Gastrocnemius medialis (tissue), 4 donors: ENCODE measurements around the gene AQP12A. TPM values are rescaled to one million over a fixed set of nuclear protein-coding genes. Genes with fewer than 3 reads are reported as not detected.

Source experiments
- ATAC-seq, 2 donors: fragments of 150-250 bp; one replicate each; pipeline ENCODE4 v1.9.1; 2016
- DNase-seq, 2 donors: peaks; one replicate each; pipeline ENCODE4 v3.0.0-alpha.2; 2019
- H3K27ac ChIP-seq, 4 donors: fragments of 200-600 bp; sonication (generic); 1 replicate in 1 of 4; 2 replicates in 3 of 4; pipeline ENCODE4 v1.5.1; 2016 to 2018; ENCODE audit warnings: mild to moderate bottlenecking in 2 of 4, moderate library complexity in 1 of 4
- H3K27me3 ChIP-seq, 3 donors: fragments of 200-600 bp; sonication (generic) in 2 of 3; 1 replicate in 1 of 3; 2 replicates in 2 of 3; pipeline versions ENCODE4 v1.5.1 to v1.6.0; 2016 to 2019; ENCODE audit warnings: mild to moderate bottlenecking in 1 of 3, moderate library complexity in 1 of 3
- H3K36me3 ChIP-seq, 2 donors: fragments of 200-600 bp; sonication (generic) in 1 of 2; one replicate each; pipeline ENCODE4 v1.5.1; 2017 to 2018
- H3K4me1 ChIP-seq, 2 donors: fragments of 200-600 bp; sonication (generic) in 1 of 2; one replicate each; pipeline ENCODE4 v1.5.1; 2016 to 2017; ENCODE audit warnings: mild to moderate bottlenecking in 2 of 2
- H3K4me3 ChIP-seq, 4 donors: fragments of 200-600 bp; sonication (generic) in 3 of 4; 1 replicate in 1 of 4; 2 replicates in 3 of 4; pipeline ENCODE4 v1.5.1; 2016 to 2019; ENCODE audit warnings: mild to moderate bottlenecking in 2 of 4
- H3K9me3 ChIP-seq, 3 donors: fragments of 200-600 bp; sonication (generic) in 2 of 3; 1 replicate in 1 of 3; 2 replicates in 2 of 3; pipeline ENCODE4 v1.5.1; 2016 to 2019
- POLR2A ChIP-seq, 2 donors: fragments of 450-650 bp; IDR thresholded peaks; one replicate each; pipeline ENCODE4 v1.6.1; 2017; ENCODE audit warnings: antibody characterized with exemption in 2 of 2, mild to moderate bottlenecking in 2 of 2, moderate library complexity in 2 of 2
- in situ Hi-C, 4 donors: fragments of 200-750 bp; cut with MboI; loops; one replicate each; pipeline versions ENCODE4 v1.15.0 to v1.8.0; 2017; ENCODE audit warnings: low sequenced_read_pairs in 4 of 4
- intact Hi-C: fragments of 100-400 bp; cut with DNase I; formaldehyde crosslinking; loops from one replicate; pipeline ENCODE4 v1.15.1; 2023; ENCODE audit warnings: low total_unique reads
- total RNA-seq, 4 donors: library from RNA; depleted of rRNA; stranded (reverse); fragments of >200 nt; gene quantifications; one replicate each; pipeline versions ENCODE4 v1.1.0 to v1.2.3, GENCODE V29; 2016
- TF ChIP-seq, protein P1 (sequence below), 5 experiments: fragments of 450-650 bp in 3 of 5; fragments of 200-600 bp in 2 of 5; sonication (generic) in 2 of 5; IDR thresholded peaks in 4 of 5; conservative IDR thresholded peaks in 1 of 5; 1 replicate in 4 of 5; 2 replicates in 1 of 5; pipeline ENCODE4 v1.5.1; 2016 to 2019; ENCODE audit warnings: antibody characterized with exemption in 5 of 5, mild to moderate bottlenecking in 3 of 5, moderate library complexity in 3 of 5

Gene AQP12A
- total RNA-seq, 4 donors from 2014 or later: not detected

DNA sequence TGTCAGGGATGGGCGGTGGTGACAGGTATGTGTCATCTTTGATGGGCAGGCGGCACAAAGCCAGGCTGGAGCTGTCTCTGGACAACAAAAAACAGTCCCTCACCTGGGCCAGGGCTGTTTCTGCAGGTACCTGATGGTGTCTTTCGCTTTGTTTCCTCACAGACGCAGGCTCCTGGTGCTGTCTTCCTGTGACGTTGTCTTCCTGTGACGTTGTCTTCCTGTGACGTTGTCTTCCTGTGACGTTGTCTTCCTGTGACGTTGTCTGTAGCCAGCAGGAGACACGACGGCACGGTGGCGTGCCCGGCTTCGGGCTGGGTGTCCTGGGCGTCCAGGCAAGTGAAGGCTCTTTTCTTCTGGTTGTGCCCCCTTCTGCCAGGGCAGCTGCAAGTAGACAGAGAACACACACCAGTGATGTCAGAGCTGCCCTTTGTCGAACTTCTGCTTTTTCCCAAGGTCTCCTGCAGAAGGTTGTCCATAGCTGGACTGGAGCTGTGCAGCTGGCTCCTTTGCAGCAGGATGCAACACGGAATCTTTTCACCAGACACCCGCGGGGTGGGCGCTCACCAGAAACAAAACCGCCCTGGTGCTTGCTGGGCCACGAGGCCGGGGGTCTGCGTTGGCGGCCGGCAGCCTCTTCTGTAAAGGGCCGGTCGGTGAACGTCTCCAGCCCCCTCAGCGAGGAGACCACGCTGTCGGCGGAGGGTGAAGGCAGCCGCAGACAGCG, 45.3 kb upstream of the AQP12A start:
- TF ChIP-seq, protein P1, sequence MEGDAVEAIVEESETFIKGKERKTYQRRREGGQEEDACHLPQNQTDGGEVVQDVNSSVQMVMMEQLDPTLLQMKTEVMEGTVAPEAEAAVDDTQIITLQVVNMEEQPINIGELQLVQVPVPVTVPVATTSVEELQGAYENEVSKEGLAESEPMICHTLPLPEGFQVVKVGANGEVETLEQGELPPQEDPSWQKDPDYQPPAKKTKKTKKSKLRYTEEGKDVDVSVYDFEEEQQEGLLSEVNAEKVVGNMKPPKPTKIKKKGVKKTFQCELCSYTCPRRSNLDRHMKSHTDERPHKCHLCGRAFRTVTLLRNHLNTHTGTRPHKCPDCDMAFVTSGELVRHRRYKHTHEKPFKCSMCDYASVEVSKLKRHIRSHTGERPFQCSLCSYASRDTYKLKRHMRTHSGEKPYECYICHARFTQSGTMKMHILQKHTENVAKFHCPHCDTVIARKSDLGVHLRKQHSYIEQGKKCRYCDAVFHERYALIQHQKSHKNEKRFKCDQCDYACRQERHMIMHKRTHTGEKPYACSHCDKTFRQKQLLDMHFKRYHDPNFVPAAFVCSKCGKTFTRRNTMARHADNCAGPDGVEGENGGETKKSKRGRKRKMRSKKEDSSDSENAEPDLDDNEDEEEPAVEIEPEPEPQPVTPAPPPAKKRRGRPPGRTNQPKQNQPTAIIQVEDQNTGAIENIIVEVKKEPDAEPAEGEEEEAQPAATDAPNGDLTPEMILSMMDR (IDR thresholded peaks at IDR 0.05 in 4 of 5, conservative IDR thresholded peaks at IDR 0.05 in 1 of 5): no peak
- no peak for TF ChIP-seq POLR2A (IDR thresholded peaks at IDR 0.05)
- H3K27ac ChIP-seq: no peak overlapping the region
- peaks cover 8 to 44% (median 23%) of the 10 kb centered on the region in 3 donors for H3K27me3 ChIP-seq
- ATAC-seq (no peak), DNase-seq (no peak)
- no peaks in the 10 kb centered on the region for H3K9me3 ChIP-seq
- no peaks in the 10 kb centered on the region for H3K36me3 ChIP-seq
- no peaks in the 10 kb centered on the region for H3K4me1 ChIP-seq
- intact Hi-C loops: no loop called here
- in situ Hi-C loops: no loop called here
- no peak overlapping the region for H3K4me3 ChIP-seq

DNA sequence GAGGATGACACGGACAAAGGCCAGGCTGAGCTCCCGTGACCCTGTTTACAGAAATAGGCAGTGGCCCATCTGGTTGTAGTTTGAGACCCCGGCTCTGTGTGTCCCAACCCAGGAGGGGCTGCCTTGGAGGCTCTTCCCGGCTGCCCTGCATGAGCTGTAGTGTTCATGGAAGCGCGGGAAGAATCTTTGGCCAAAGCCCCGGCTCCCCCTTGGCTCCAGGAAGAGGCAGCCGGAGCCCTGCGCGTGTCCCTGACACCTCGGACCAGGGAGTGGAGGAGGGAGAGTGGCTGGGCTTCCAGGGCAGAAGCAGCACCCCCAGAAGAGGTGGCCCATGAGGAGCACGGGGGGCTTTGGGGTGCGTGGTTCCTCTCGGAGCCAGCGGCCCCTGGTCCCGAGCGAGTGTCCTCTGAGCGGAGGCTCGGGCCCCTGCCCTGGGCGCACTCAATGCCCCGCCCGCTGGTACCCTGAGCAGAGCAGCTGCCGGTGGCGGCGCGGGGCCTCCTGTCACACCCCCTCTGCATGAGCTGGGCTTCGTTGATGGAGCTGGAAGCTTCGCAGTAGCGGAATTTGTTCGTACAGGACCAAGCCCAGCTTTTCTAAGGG, 44.7 kb upstream of the AQP12A start:
- in situ Hi-C loops: no loop called here

DNA sequence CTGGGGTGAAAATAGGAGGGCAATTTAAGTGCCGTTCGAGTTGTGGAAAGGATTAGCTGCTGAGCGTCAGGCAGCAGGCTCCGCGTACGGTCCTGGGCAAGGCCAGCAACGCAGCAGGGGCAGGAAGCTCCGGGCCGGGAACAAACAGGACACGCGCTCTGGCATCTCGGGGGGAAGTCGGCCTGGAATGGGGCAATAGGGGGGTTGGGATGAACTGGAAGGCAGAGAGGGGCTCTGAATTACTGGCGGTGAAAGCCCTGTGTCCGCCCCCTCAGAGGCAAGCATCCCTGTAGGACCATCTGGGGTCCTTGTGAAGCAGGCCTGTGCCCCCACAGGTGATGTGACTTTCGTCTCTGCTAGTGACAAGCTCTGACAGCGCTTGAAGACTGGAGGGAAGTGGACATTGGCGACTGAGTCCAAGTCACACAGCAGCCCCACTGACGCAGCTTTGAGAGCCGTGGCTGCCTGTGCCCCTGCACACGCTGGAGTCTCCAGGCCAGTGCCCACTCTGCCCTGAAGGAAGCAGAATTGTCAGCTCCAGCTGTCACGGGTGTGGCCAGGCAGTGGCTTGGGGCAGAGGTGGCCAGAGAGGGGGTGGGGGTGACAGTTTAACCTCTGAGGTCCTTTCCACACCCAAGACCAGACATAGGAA, 44.0 kb upstream of the AQP12A start:
- in situ Hi-C loops: no loop called here
- H3K4me1 ChIP-seq: no peaks in the 10 kb centered on the region
- TF ChIP-seq POLR2A (IDR thresholded peaks at IDR 0.05): no peak
- TF ChIP-seq, protein P1 (IDR thresholded peaks at IDR 0.05 in 4 of 5, conservative IDR thresholded peaks at IDR 0.05 in 1 of 5): no peak
- H3K36me3 ChIP-seq: no peaks in the 10 kb centered on the region
- no peaks in the 10 kb centered on the region for H3K9me3 ChIP-seq
- H3K27me3 ChIP-seq: peaks cover 8 to 37% (median 23%) of the 10 kb centered on the region in 3 donors
- ATAC-seq (no peak), DNase-seq (no peak)
- H3K4me3 ChIP-seq: no peak overlapping the region
- intact Hi-C loops: no loop called here
- H3K27ac ChIP-seq: no peak overlapping the region

More for the DNA sequence above, 44.7 kb upstream of the AQP12A start:
- H3K27me3 ChIP-seq: peaks cover 8 to 43% (median 23%) of the 10 kb centered on the region in 3 donors
- DNase-seq (no peak), ATAC-seq (no peak)
- no peaks in the 10 kb centered on the region for H3K36me3 ChIP-seq
- intact Hi-C loops: no loop called here
- H3K4me3 ChIP-seq: no peak overlapping the region
- H3K9me3 ChIP-seq: no peaks in the 10 kb centered on the region
- TF ChIP-seq, protein P1 (IDR thresholded peaks at IDR 0.05 in 4 of 5, conservative IDR thresholded peaks at IDR 0.05 in 1 of 5): no peak
- no peak for TF ChIP-seq POLR2A (IDR thresholded peaks at IDR 0.05)
- H3K4me1 ChIP-seq: no peaks in the 10 kb centered on the region
- H3K27ac ChIP-seq: no peak overlapping the region

DNA sequence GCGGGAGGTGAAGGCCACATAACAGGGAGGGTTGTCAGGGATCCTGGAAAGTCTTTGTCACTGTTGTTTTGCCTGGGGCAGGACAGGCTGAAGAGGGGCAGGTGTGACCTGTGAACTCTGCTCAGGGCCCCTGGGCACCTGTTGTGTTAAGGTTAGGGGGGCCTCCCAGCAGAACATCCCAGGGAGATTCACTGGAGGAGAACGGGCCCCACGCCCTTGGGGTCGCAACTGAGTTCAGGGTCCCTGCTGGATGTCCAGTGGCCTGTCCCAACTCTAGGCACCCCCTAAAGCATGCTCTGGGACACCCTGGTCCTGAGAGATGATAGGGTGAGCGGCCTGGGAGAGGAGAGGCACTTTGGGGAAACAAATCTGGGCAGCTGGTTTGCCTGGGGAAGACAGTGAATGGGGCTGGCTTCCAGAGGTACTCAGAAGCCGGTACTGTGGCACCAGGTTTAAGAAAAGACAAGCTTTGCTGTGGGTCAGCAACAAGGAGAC, 43.5 kb upstream of the AQP12A start:
- intact Hi-C loops: no loop called here
- Histone ChIP-seq H3K9me3 (no peaks in the 10 kb centered on the region), H3K36me3 (no peaks in the 10 kb centered on the region), H3K4me3 (no peak overlapping the region), H3K27ac (no peak overlapping the region), H3K27me3 (peaks cover 8 to 31% (median 23%) of the 10 kb centered on the region in 3 donors), H3K4me1 (no peaks in the 10 kb centered on the region)
- in situ Hi-C loops: no loop called here
- DNase-seq (no peak), ATAC-seq (no peak)
- TF ChIP-seq, protein P1 (IDR thresholded peaks at IDR 0.05 in 4 of 5, conservative IDR thresholded peaks at IDR 0.05 in 1 of 5): no peak
- TF ChIP-seq POLR2A (IDR thresholded peaks at IDR 0.05): no peak
